ENCODE results near the gene RNF151.
"Not testable (repeated sequence)": the region's sequence is repeated elsewhere in the genome, so short reads cannot be mapped to it uniquely, and the experiment has no call there.

DNA sequence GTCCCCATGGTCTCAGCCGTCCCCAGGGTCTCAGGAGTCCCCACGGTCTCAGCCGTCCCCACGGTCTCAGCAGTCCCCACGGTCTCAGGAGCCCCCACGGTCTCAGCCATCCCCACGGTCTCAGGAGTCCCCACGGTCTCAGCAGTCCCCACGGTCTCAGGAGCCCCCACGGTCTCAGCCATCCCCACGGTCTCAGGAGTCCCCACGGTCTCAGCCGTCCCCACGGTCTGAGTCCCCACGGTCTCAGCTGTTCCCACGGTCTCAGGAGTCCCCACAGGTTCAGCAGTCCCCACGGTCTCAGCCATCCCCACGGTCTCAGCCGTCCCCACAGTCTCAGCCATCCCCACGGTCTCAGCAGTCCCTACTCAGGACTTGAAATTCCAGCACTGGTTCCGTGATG lies 46.5 kb upstream of the RNF151 start:
- TF ChIP-seq, protein P1, sequence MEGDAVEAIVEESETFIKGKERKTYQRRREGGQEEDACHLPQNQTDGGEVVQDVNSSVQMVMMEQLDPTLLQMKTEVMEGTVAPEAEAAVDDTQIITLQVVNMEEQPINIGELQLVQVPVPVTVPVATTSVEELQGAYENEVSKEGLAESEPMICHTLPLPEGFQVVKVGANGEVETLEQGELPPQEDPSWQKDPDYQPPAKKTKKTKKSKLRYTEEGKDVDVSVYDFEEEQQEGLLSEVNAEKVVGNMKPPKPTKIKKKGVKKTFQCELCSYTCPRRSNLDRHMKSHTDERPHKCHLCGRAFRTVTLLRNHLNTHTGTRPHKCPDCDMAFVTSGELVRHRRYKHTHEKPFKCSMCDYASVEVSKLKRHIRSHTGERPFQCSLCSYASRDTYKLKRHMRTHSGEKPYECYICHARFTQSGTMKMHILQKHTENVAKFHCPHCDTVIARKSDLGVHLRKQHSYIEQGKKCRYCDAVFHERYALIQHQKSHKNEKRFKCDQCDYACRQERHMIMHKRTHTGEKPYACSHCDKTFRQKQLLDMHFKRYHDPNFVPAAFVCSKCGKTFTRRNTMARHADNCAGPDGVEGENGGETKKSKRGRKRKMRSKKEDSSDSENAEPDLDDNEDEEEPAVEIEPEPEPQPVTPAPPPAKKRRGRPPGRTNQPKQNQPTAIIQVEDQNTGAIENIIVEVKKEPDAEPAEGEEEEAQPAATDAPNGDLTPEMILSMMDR (IDR thresholded peaks at IDR 0.05), result not testable (repeated sequence)
- TF ChIP-seq ZFX (IDR thresholded peaks at IDR 0.05; ENCODE audit: borderline replicate concordance), result not testable (repeated sequence)
